Tongue (tissue), 2 donors: ENCODE measurements around the gene GAPDHS. TPM values are rescaled to one million over a fixed set of nuclear protein-coding genes. Genes with fewer than 3 reads are reported as not detected.

Experiments used
- DNase-seq: peaks from one replicate; pipeline ENCODE4 v3.0.0-alpha.2; 2015
- total RNA-seq: library from RNA; depleted of rRNA; stranded (reverse); fragments of >200 nt; gene quantifications from one replicate; pipeline ENCODE4 v1.2.3, GENCODE V29; 2014

The GAPDHS gene
- total RNA-seq, 1 donor from 2014 or later, result not detected

DNA sequence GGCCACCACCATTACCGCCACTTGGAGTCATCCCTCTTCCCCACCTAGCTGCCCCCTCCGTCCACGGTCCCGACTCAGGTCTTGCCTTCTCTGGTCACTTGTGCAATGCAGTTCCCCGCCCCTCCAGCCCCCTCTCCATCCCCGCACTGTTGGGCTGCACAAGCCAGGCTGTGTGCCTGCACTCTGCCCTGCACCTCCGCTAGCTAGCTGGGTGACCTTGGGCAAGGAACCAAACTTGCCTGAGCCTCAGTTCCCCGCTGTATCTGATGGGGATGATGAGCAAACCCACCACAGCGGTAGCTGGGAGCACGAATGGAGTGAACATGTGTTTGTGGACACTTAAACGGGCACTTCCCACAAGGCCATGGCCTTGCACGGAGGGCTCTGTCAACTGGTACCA, 6.6 kb downstream of the GAPDHS start:
- no peak for DNase-seq

- no peak for DNase-seq
These were observed 7.2 kb downstream of the GAPDHS start for GRCh38 chr19:35540356-35540927.

DNA sequence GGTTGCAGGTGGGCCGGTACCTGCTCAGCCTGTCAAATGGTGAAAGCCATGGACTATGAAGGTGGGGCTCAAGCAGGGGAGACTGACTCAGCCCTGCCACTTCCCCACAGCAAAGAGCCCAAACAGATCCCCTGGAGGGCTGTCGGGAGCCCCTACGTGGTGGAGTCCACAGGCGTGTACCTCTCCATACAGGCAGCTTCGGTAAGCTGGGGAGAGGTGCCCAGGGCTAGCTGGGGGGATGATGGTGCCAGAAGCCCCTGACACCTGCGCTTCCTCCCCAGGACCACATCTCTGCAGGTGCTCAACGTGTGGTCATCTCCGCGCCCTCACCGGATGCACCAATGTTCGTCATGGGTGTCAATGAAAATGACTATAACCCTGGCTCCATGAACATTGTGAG, 9.0 kb downstream of the GAPDHS start:
- DNase-seq, result no peak

DNA sequence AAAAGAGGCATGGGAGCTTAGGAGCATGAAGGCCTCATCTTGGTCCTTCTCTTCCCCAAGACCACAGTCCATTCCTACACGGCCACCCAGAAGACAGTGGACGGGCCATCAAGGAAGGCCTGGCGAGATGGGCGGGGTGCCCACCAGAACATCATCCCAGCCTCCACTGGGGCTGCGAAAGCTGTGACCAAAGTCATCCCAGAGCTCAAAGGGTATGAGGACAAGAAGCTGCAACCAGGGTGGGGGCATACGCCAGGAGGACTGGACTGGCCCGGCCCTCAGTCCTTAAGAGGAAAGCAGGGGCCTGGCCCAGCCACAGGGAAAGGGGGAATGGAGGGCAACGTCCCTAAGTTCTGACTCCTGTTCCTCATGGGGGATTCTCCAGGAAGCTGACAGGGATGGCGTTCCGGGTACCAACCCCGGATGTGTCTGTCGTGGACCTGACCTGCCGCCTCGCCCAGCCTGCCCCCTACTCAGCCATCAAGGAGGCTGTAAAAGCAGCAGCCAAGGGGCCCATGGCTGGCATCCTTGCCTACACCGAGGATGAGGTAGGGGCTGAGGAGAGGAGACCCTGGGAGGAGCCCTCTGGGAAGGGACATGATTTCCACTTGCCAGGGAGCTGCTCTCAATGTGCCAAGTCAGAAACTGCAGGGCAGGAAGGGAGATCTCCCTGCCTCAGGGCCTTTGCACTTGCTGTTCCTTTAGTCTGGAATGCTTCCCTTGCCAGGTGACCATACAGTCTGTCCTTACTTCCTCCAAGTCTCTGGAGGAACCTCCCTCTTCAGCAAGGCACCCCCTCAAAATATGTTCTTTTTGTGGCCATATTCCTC, 10.2 kb downstream of the GAPDHS start:
- DNase-seq, result no peak

- no peak for DNase-seq
These were observed 11.0 kb downstream of the GAPDHS start for GRCh38 chr19:35544110-35544802.

DNA sequence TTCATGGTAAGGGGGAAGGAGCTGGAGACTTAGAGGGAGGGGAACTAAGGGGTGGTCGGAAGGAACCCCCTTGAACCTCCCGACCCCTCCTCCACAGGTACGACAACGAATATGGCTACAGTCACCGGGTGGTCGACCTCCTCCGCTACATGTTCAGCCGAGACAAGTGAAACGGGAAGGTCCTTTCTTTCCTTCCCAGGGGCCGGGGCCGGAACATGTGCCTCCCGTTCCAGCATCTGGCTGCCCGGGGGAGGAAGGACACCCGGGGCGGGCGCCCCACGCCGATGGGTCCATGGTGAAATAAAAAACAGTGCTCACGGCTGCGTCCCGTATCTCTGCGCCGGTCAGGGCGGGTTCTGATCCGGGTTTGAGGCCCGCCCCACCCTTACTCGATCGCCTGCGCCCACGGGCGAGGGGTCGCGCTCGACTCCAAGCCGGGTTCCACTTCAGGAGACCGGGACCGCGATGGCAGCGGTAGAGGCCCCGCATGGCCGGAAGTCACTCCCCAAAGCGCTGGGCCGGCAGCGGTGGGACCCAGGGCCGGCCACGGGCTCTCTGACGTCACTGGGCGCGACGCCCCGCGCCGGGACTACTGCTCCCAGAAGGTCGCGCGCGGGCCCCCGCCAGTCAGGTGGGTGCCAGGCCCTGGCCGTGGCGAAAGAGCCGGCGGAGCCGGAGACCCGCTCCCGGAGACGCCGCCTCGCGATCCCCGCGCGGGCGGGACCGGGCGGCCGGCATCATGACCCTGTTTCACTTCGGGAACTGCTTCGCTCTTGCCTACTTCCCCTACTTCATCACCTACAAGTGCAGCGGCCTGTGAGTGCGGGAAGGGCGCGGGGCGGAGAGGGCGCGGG, 12.0 kb downstream of the GAPDHS start, which contains the start of gene TMEM147:
Gene TMEM147, plus strand, starts transcription at position 626 of the 854 bp plus-strand sequence. Its CDS starts 114 bp downstream, at position 740.
- peak; percentile 94 for DNase-seq

GRCh38 chr19:35545855-35546381, 12.7 kb downstream of the GAPDHS start:
- DNase-seq, result peak; percentile 25

- no peak for DNase-seq
These were observed 13.3 kb downstream of the GAPDHS start for GRCh38 chr19:35546532-35546931.

DNA sequence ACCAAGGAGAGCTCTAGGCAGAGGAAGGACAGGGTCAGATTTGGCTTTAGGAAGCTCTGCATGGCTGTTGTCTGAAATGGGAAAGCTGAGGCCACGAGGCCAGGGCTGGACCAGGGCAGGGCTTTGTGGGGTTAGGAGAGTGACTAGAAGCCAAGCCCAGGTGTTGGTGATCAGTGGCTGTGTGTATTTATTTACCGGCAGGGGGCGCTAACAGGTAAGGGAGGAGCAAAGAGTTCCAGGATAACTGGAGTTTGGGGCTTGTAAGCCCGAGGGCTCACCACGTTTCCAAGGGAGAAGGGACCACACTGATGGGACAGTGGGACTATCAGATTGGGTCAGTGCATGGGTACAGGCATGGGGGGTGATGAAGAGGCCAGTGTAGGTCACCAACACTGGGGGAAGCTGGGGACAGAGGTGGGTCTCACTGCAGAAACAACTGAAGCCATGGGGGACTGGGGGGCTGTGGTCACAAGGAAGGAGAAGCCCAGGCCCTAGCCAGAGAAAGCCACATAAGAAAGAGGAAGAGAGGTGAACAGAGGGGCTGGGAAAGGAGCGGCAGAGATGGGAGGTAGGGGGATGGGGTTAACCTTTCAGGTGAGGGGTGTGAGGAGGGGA, 16.0 kb downstream of the GAPDHS start:
- DNase-seq, result peak; percentile 87

DNA sequence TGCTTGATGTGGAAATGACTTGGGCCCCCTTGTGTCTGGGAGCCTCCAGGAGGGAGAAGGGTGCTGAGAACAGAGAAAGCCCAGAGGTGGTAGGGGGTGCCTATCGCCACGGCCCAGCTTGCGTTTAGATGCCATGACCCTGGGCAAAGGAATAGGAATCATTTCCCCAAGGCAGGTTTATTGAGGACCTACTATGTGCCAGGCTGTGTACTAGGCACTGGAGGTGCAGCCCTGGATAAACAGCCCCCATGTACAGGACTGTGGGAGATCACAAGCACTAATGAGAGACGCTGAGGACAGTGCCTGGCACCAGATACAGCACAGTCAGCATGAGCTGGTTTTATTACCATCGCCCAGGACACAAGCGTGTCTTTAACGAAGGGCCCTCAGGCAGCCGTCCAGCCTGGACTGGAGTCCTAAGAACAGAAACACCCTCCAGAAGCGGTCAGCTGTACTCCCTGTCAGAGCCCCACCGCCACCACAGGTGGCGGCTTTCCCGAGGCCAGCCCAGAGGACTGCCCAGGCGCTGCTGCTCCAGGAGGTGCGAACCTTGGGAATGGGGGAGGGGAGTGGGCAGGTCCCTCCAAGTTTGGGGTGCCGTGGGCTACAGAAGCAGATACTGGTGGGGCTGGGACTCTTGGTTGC, 16.7 kb downstream of the GAPDHS start:
- no peak for DNase-seq

DNA sequence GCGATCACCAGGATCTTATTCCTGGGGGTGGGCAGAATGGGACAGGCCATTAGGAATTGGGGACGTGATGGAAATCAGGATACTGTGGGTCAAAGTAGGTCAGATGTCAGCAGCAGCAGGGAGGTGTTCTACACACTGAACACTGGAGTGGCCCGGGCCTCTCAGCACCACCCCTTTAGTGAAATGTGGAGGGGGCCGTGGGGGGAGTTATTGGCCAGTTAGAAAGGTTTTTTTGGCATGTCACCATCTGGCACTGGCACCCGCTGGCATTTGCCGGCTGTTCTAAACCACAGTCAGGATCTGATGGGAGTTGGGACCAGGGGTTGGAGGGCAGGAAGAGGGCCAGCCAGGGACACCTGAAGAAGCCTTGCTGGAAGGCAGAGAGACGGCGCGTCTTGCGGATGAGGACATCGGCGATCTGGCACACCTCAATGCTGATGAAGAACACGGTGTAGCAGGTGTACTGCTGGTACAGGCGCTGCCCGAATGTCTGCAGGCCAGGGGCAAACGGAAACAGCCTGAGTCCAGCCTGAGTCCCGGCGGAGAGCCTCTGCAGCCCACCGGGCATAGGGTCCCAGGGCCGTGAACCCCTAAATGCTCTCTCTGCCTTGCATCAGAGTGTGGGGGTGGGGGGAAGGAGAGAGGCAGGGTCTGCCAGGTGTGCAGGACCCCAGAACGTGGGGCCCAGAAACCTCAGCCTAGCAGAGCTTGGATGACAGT, 18.0 kb downstream of the GAPDHS start:
- no peak for DNase-seq

DNA sequence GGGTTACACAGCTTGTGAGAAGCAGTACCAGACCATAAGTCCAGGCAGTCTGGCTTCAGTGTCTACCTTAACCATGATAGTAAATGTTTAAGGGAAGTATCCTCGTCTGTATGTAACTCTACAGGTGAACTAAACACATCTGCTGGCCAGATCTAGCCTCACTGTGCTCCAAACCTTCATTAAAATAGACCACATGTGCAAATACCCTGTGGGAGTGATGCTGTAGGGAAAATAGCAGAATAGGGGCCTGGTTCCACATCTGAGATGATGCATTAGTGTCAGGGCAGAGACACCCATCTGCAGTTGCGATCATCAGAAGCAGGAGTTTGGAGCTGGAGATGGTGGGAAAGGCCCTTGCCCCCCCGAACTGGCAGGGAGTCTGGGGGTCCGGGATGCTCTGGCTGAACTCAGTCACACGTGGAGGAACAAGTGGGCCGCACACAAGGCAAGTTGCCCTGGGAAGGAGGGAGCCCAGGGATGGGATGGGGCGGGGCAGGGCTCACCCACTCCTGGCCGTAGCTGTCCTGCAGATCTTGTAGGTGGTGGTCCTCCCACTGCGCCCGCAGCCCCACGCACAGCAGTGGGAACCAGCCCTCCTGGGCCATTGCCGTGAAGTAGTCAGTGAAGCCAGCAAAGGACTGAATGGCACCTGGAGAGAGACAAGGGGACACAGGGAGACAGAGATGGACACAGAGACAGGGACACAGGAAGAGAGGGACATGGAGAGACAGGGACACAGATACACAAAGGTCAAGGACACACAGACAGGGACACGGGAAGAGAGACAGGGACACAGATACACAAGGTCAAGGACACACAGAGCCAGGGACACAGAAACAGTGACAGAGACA, 19.5 kb downstream of the GAPDHS start:
- DNase-seq, result no peak

- no peak for DNase-seq
These were observed 20.2 kb downstream of the GAPDHS start for GRCh38 chr19:35553385-35554000.

DNA sequence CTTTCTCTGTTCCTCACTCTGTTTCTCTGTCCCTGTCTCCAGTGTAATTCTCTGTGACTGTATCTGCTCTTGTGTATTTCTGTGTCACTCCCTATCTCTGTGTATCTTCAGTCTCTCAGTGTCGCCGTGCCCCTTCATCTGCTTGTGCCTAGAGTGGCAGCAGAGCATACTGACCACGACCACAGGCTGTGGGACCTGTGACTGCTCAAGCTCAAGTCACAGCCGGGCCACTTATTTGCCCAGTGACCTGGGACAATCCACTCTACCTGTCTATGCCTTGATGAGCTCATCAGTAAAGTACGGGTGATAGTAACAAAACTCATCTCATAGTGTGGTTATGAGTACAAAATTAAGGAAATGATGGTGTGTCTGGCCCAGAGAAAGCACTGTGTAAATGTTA, 20.8 kb downstream of the GAPDHS start:
- no peak for DNase-seq

DNA sequence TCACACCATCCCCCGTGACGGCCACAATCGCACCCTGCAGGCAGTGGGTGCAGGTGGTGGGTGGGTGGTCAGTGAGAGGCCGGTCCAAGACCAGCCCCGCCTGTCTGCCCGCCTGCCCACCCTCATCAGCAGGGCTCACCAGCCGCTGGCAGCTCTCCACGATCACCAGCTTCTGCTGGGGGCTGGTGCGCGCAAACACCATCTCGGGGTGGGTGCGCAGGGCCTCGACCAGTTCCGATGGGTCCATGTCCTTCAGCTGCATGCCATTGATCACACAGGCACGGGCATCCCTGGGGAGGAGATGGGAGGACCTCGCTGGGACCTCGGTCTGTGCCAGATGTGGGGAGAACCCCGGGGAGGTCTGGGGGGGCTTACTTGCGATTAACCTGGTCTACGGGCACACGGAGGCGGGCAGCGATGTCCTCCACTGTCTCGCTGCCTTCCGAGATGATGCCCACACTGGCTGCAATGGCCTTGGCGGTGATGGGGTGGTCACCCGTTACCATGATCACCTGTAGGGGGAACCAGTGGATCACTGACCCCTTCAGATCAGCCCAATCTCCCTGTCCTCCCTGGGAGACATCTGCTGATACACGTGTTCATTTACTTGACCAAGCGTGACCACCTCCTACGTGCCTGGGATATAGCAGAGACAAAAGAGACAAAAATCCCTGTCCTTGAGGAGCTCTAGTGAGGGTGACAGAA, 22.2 kb downstream of the GAPDHS start:
- DNase-seq, result no peak

- no peak for DNase-seq
These were observed 22.9 kb downstream of the GAPDHS start for GRCh38 chr19:35556025-35556590.

GRCh38 chr19:35556846-35557538, 23.7 kb downstream of the GAPDHS start:
- DNase-seq, result no peak
